Neuronal stem cell (in vitro differentiated cells): Measurements from ENCODE around the gene HECW1.

ENCODE experiments used
- DNase-seq: peaks from one replicate; pipeline ENCODE4 v3.0.0-alpha.2; 2013; ENCODE audit warnings: low spot score
- H2AFZ ChIP-seq: one replicate; pipeline ENCODE4 v1.6.1; 2013; ENCODE audit warnings: mild to moderate bottlenecking, low read length, inconsistent platforms
- H2AK5ac ChIP-seq: 2 replicates; pipeline ENCODE4 v1.6.1; 2013; ENCODE audit warnings: low read depth, mild to moderate bottlenecking, inconsistent platforms, low read length, moderate library complexity, mixed read lengths
- H2BK120ac ChIP-seq: 2 replicates; pipeline ENCODE4 v1.6.1; 2013; ENCODE audit warnings: low read depth, mild to moderate bottlenecking, inconsistent platforms, low read length, moderate library complexity, mixed read lengths
- H2BK12ac ChIP-seq: one replicate; pipeline ENCODE4 v1.6.1; 2013; ENCODE audit warnings: low read length, inconsistent platforms
- H2BK15ac ChIP-seq: 2 replicates; pipeline ENCODE4 v1.6.1; 2013; ENCODE audit warnings: mild to moderate bottlenecking, low read length, inconsistent platforms, mixed read lengths
- H2BK5ac ChIP-seq: one replicate; pipeline ENCODE4 v1.6.1; 2013; ENCODE audit warnings: inconsistent platforms, mild to moderate bottlenecking, low read length, moderate library complexity
- H3K14ac ChIP-seq: one replicate; pipeline ENCODE4 v1.6.1; 2013; ENCODE audit warnings: low read length, inconsistent platforms
- H3K18ac ChIP-seq: 2 replicates; pipeline ENCODE4 v1.6.1; 2013; ENCODE audit warnings: low read length, inconsistent platforms
- H3K23ac ChIP-seq: 2 replicates; pipeline ENCODE4 v1.6.1; 2013; ENCODE audit warnings: low read depth, mild to moderate bottlenecking, mixed read lengths, low read length, inconsistent platforms; ENCODE audit not compliant: poor library complexity
- H3K27ac ChIP-seq: replicated peaks from 3 replicates; pipeline ENCODE4 v1.5.1; 2013; ENCODE audit warnings: low read length, inconsistent platforms
- H3K27me3 ChIP-seq, 3 experiments: 2 replicates each; pipeline ENCODE4 v1.6.1; 2013; ENCODE audit warnings: low read length in 3 of 3, mild to moderate bottlenecking in 2 of 3, inconsistent platforms in 1 of 3, low read depth in 1 of 3, mixed read lengths in 1 of 3, moderate library complexity in 1 of 3; ENCODE audit not compliant: control insufficient read depth in 3 of 3, insufficient read depth in 3 of 3
- H3K36me3 ChIP-seq, 2 donors: replicated peaks in 1 of 2; 2 replicates each; pipeline ENCODE4 v1.6.1; 2013; ENCODE audit warnings: low read length in 2 of 2; ENCODE audit not compliant: control insufficient read depth in 2 of 2, insufficient read depth in 2 of 2
- H3K4ac ChIP-seq: 2 replicates; pipeline ENCODE4 v1.6.1; 2013; ENCODE audit warnings: inconsistent platforms, mild to moderate bottlenecking, low read length, moderate library complexity
- H3K4me1 ChIP-seq, 2 donors: 1 replicate in 1 of 2; 2 replicates in 1 of 2; pipeline ENCODE4 v1.6.1; 2013; ENCODE audit warnings: low read length in 2 of 2, low read depth in 1 of 2; ENCODE audit not compliant: control insufficient read depth in 2 of 2, insufficient read depth in 1 of 2
- H3K4me2 ChIP-seq: one replicate; pipeline ENCODE4 v1.6.1; 2013; ENCODE audit warnings: mild to moderate bottlenecking, low read length, inconsistent platforms; ENCODE audit not compliant: insufficient read depth, poor library complexity, severe bottlenecking
- H3K4me3 ChIP-seq, 2 donors: 2 replicates each; pipeline ENCODE4 v1.5.1; 2013; ENCODE audit warnings: low read length in 2 of 2, mild to moderate bottlenecking in 2 of 2, inconsistent platforms in 1 of 2, moderate library complexity in 1 of 2
- H3K79me1 ChIP-seq: one replicate; pipeline ENCODE4 v1.6.1; 2013; ENCODE audit warnings: low read depth, mild to moderate bottlenecking, inconsistent platforms, low read length, moderate library complexity
- H3K9ac ChIP-seq: one replicate; pipeline ENCODE4 v1.6.1; 2013; ENCODE audit warnings: mild to moderate bottlenecking, low read depth, low read length, inconsistent platforms; ENCODE audit not compliant: poor library complexity
- H3K9me3 ChIP-seq, 2 donors: replicated peaks in 1 of 2; 2 replicates each; pipeline versions ENCODE3 to v1.6.1; 2013; ENCODE audit warnings: low read length in 2 of 2, mild to moderate bottlenecking in 2 of 2, inconsistent platforms in 1 of 2, low read depth in 1 of 2, mixed read lengths in 1 of 2, moderate library complexity in 1 of 2; ENCODE audit not compliant: control insufficient read depth in 2 of 2, insufficient read depth in 1 of 2
- H4K8ac ChIP-seq: one replicate; pipeline ENCODE4 v1.6.1; 2013; ENCODE audit warnings: low read depth, mild to moderate bottlenecking, inconsistent platforms, low read length, moderate library complexity
- H4K91ac ChIP-seq: one replicate; pipeline ENCODE4 v1.6.1; 2013; ENCODE audit warnings: low read length, low read depth, mild to moderate bottlenecking, inconsistent platforms; ENCODE audit not compliant: poor library complexity
- WGBS, 2 donors: extraction: QIAGEN DNeasy Blood & Tissue Kit; methylation state at CpG; one replicate each; pipeline ENCODE4 v1.1.7; 2013; ENCODE audit warnings: missing lambda C conversion rate in 2 of 2, mixed read lengths in 1 of 2; ENCODE audit not compliant: insufficient read length in 2 of 2, insufficient replicate concordance in 1 of 2; ENCODE audit errors: extremely low coverage in 2 of 2; 5-methylcytosine and 5-hydroxymethylcytosine counted together

The HECW1 gene

GRCh38 chr7:43395351-43395750, 282.9 kb downstream of the HECW1 start:
- Histone ChIP-seq H3K9me3 (peaks cover 0 to 2% of the 10 kb centered on the region in 2 donors), H2BK5ac (no peak overlapping the region), H2AFZ (no peak overlapping the region), H4K91ac (no peak overlapping the region), H2BK15ac (no peak overlapping the region), H3K4me3 (no peak overlapping the region), H4K8ac (no peak overlapping the region), H2BK120ac (no peak overlapping the region), H2AK5ac (no peak overlapping the region), H3K27me3 (no peaks in the 10 kb centered on the region), H3K4me1 (peaks cover 3 to 6% of the 10 kb centered on the region in 2 donors), H2BK12ac (no peak overlapping the region), H3K4me2 (no peak overlapping the region), H3K4ac (no peak overlapping the region), H3K79me1 (no peaks in the 10 kb centered on the region), H3K18ac (no peak overlapping the region), H3K27ac (no peak overlapping the region), H3K14ac (no peak overlapping the region), H3K36me3 (no peaks in the 10 kb centered on the region), H3K9ac (no peak overlapping the region), H3K23ac (no peak overlapping the region)
- no peak for DNase-seq
- WGBS, 2 donors: no CpG with 5 or more reads among the region's 2 CpGs

DNA sequence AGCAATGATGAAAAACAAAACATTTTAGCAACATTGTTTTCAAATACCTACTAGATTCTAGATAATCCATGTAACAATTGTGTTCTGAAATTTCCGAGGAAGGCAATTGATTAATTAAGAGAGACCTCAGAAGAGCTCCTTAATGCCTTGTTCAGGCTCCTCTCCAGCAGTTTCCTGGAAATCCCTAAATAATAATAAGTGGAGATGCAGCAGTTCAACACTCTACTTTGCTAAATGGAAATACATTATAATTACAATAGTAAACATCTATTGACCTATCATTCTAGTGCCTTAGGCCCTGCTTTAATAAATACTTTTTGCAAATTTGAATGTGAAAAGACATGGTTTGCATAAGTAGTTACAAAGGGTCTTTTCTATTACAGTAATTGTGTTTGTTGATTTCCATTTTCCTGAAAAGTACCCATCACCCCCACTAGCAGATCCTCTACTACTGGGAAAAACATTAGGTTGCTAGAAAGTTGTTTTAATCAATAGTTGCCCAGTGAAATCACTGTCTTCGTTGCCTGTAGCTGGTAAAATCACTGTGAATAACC, 283.8 kb downstream of the HECW1 start:
- no CpG with 5 or more reads among the region's 2 CpGs for WGBS, 2 donors
- no peak overlapping the region for H3K14ac ChIP-seq
- no peak overlapping the region for H2BK5ac ChIP-seq

GRCh38 chr7:43398831-43399230, 286.4 kb downstream of the HECW1 start:
- Histone ChIP-seq H4K91ac (no peak overlapping the region), H4K8ac (no peak overlapping the region), H2AFZ (no peak overlapping the region), H3K4ac (no peak overlapping the region), H3K14ac (no peak overlapping the region), H2BK5ac (no peak overlapping the region), H2BK15ac (no peak overlapping the region), H3K18ac (no peak overlapping the region), H3K23ac (no peak overlapping the region), H2AK5ac (no peak overlapping the region), H2BK12ac (no peak overlapping the region), H3K4me1 (peaks cover 0 to 3% of the 10 kb centered on the region in 2 donors), H3K9ac (no peak overlapping the region), H3K36me3 (no peaks in the 10 kb centered on the region), H3K4me3 (no peak overlapping the region), H3K27ac (no peak overlapping the region), H3K9me3 (no peaks in the 10 kb centered on the region), H3K79me1 (no peaks in the 10 kb centered on the region), H3K4me2 (no peak overlapping the region), H2BK120ac (no peak overlapping the region), H3K27me3 (no peaks in the 10 kb centered on the region)
- DNase-seq: no peak

More for the DNA sequence above, 283.8 kb downstream of the HECW1 start:
- H3K9ac ChIP-seq: no peak overlapping the region
- H3K9me3 ChIP-seq: peaks cover 0 to 2% of the 10 kb centered on the region in 2 donors
- no peak overlapping the region for H3K27ac ChIP-seq
- H3K36me3 ChIP-seq: no peaks in the 10 kb centered on the region
- no peak overlapping the region for H2BK12ac ChIP-seq
- no peak overlapping the region for H2AFZ ChIP-seq
- DNase-seq: no peak
- no peaks in the 10 kb centered on the region for H3K79me1 ChIP-seq
- H4K91ac ChIP-seq: no peak overlapping the region
- H3K18ac ChIP-seq: no peak overlapping the region
- no peak overlapping the region for H3K4me3 ChIP-seq
- no peak overlapping the region for H2AK5ac ChIP-seq
- no peak overlapping the region for H2BK120ac ChIP-seq
- no peak overlapping the region for H3K23ac ChIP-seq
- peaks cover 3 to 6% of the 10 kb centered on the region in 2 donors for H3K4me1 ChIP-seq
- no peak overlapping the region for H2BK15ac ChIP-seq
- H3K4me2 ChIP-seq: no peak overlapping the region
- H3K27me3 ChIP-seq: no peaks in the 10 kb centered on the region
- H4K8ac ChIP-seq: no peak overlapping the region
- H3K4ac ChIP-seq: no peak overlapping the region

- no peak for DNase-seq
- Histone ChIP-seq H2AFZ (peak overlapping the region; percentile 64), H4K8ac (no peak overlapping the region), H3K27ac (no peak overlapping the region), H2BK5ac (no peak overlapping the region), H3K36me3 (no peaks in the 10 kb centered on the region), H3K23ac (no peak overlapping the region), H2BK12ac (no peak overlapping the region), H3K79me1 (no peaks in the 10 kb centered on the region), H3K18ac (no peak overlapping the region), H3K4me2 (no peak overlapping the region), H4K91ac (no peak overlapping the region), H3K4me1 (peaks cover 6 to 8% of the 10 kb centered on the region in 2 donors), H3K4ac (no peak overlapping the region), H2AK5ac (no peak overlapping the region), H3K14ac (no peak overlapping the region), H3K4me3 (no peak overlapping the region), H3K9ac (no peak overlapping the region), H2BK120ac (no peak overlapping the region), H3K27me3 (no peaks in the 10 kb centered on the region), H2BK15ac (no peak overlapping the region), H3K9me3 (no peaks in the 10 kb centered on the region)
- no CpG with 5 or more reads among the region's 2 CpGs for WGBS, 2 donors
Observed at GRCh38 chr7:43405948-43406347, 293.5 kb downstream of the HECW1 start.
